Activated T-helper 17 cell treated with anti-CD3 and anti-CD28 coated beads, Interleukin-2, amount 50 U/mL, for 72 hours (primary cell): Measurements from ENCODE around the gene ITGA1. TPM values are rescaled to one million over a fixed set of nuclear protein-coding genes. Genes with fewer than 3 reads are reported as not detected.
"Not testable (repeated sequence)": the region's sequence is repeated elsewhere in the genome, so short reads cannot be mapped to it uniquely, and the experiment has no call there.

ENCODE experiments used
- ATAC-seq: fragments of 150-1000 bp; cut with Tn5 transposase; replicated peaks from 2 replicates; pipeline ENCODE4 v1.10.0; 2021; ENCODE audit warnings: mild to moderate bottlenecking, moderate library complexity
- H3K27ac Mint-ChIP-seq: one replicate; pipeline ENCODE4 v1.8.0; 2022; ENCODE audit warnings: mixed read lengths
- H3K27me3 Mint-ChIP-seq: one replicate; pipeline ENCODE4 v1.8.0; 2022; ENCODE audit warnings: mixed read lengths
- H3K36me3 Mint-ChIP-seq: one replicate; pipeline ENCODE4 v1.8.0; 2022; ENCODE audit warnings: low read depth, mild to moderate bottlenecking, mixed read lengths
- H3K4me1 Mint-ChIP-seq: one replicate; pipeline ENCODE4 v1.8.0; 2022; ENCODE audit warnings: mixed read lengths
- H3K4me3 Mint-ChIP-seq: one replicate; pipeline ENCODE4 v1.8.0; 2022; ENCODE audit warnings: mild to moderate bottlenecking, mixed read lengths
- H3K9me3 Mint-ChIP-seq: one replicate; pipeline ENCODE4 v1.8.0; 2022; ENCODE audit warnings: mixed read lengths
- total RNA-seq, 2 donors: library from RNA; stranded (reverse); gene quantifications; one replicate each; pipeline ENCODE4 v1.2.3, GENCODE V29; 2022

ITGA1 gene
- 10 to 100 TPM in 1 of 2 donors, 1 to 10 TPM in 1; 3.1 to 14.9 TPM for total RNA-seq

DNA sequence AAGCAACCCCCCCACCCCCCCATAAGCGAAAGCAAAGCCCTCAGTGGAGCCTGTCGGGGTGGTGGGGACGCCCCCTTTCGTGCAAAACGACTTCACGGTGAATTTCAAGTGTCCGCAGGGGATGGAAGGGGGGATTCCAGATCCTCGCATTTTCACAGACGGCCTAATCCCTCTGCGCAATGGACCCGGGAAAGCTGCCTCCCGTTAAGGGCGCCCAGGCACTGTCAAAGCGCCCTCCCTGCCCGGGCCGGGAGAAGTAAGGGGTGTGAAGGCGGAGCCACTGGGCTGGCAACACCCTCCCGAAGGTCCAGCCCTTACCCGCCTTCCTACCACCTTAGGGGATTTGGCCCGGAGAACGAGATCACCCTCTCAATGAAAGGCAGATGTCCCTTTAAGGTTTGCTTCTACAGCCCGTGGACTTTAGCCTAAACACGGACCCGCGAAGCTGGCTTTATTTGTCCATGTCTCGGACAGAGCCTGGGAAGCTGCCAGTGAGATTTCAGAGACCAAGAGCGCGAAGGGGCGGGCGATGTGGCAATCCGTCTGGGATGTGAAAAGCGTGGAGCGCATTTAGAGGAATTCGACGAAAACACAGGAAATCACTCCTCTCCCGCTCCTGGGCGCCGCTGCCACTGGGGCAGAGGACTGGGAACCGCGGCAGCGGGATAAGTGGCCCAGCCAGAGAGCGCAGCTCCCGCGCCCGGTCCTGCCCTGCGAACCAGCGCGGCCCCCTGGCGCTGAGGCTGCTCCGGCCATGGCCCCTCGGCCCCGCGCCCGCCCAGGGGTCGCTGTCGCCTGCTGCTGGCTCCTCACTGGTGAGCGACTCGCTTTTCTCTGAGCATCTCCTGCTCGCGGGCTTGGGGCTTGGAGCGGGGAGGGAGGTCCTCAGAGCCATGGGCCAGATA is at the start of gene ITGA1, which contains the start of gene PELO:
Gene ITGA1, plus strand, starts transcription at position 317 of the 905 bp plus-strand sequence. Its CDS starts 438 bp downstream, at position 755.
Gene PELO, plus strand, starts transcription at position 317 of the 905 bp plus-strand sequence. CDS start 12,479 bp downstream, outside the sequence.
- no peaks in the 10 kb centered on the region for H3K27me3 Mint-ChIP-seq
- peak; percentile 88 for ATAC-seq
- no peaks in the 10 kb centered on the region for H3K36me3 Mint-ChIP-seq
- peak within 1 kb of the TSS; percentile 87 for H3K4me3 Mint-ChIP-seq
- peaks cover 28% of the 10 kb centered on the region for H3K4me1 Mint-ChIP-seq
- no peaks in the 10 kb centered on the region for H3K9me3 Mint-ChIP-seq
- peak within 1 kb of the TSS; percentile 82 for H3K27ac Mint-ChIP-seq

DNA sequence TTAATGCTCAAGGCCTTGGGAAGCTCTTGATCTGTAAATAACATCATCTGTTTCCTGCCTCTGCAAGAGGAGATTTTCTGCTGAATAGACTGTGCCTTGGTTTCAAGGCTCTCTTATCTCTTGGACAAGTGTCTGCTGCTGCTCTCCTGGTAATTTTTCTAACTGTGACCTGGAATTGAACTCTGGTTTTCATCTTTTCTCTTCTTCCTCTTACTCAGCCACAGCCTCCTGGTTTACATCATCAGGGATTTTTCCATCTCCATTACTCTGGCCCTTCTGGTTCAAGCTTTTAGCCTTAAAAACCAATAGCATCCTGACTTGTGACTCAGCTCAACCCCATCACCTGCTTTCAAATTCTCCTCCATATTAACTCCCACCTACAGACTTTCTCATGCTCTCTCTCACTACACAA is 49.6 kb upstream of the ITGA1 start:
- no peak overlapping the region for H3K27ac Mint-ChIP-seq
- no peaks in the 10 kb centered on the region for H3K27me3 Mint-ChIP-seq
- H3K36me3 Mint-ChIP-seq: no peaks in the 10 kb centered on the region
- H3K4me3 Mint-ChIP-seq: no peak overlapping the region
- H3K9me3 Mint-ChIP-seq: no peaks in the 10 kb centered on the region
- H3K4me1 Mint-ChIP-seq: peaks cover 16% of the 10 kb centered on the region
- ATAC-seq: peak; percentile 93

DNA sequence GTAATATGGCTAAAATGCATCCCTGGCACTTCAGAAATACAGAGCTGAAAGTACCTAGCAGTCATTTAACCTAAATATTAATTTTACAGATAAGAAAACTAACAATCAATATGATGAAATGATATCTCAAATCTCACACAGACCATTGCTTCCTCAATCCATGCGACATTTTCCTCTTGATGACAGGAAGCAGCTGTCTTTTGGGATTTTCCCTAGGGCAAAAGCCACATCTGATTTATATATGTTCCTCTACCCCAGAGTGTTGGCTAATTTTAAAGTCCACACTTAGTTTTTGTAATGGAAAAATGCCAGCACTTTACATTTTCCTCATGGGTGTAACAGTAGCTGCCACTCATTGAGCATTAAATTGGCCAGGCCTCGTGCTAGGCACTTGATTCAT is 47.7 kb upstream of the ITGA1 start:
- Mint-ChIP-seq H3K27ac (no peak overlapping the region), H3K4me1 (peaks cover 32% of the 10 kb centered on the region), H3K4me3 (no peak overlapping the region), H3K27me3 (no peaks in the 10 kb centered on the region), H3K36me3 (no peaks in the 10 kb centered on the region), H3K9me3 (no peaks in the 10 kb centered on the region)
- ATAC-seq: no peak

DNA sequence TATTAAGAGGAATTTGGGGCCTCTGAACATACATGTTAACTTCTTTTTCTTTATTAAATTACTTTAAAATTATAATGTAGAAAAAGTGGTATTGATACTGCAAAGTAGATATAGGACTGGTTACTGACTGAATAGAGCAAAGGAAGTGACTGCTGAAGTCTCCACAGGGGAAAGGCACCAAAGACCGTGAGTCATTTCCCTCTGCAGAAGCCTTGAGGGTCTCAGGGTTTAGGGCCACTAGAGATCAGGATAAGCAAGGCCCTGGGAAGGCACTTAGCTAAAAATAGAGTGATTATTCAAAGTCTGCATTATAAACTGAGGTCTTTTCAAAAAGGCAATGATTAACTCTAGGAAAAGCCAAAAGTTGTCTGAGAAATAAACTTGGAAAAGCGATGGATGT is 44.7 kb upstream of the ITGA1 start:
- ATAC-seq: no peak
- no peaks in the 10 kb centered on the region for H3K36me3 Mint-ChIP-seq
- H3K4me3 Mint-ChIP-seq: peak overlapping the region; percentile 48
- H3K4me1 Mint-ChIP-seq: peaks cover 41% of the 10 kb centered on the region
- no peaks in the 10 kb centered on the region for H3K27me3 Mint-ChIP-seq
- H3K27ac Mint-ChIP-seq: peak overlapping the region; percentile 34
- H3K9me3 Mint-ChIP-seq: no peaks in the 10 kb centered on the region

DNA sequence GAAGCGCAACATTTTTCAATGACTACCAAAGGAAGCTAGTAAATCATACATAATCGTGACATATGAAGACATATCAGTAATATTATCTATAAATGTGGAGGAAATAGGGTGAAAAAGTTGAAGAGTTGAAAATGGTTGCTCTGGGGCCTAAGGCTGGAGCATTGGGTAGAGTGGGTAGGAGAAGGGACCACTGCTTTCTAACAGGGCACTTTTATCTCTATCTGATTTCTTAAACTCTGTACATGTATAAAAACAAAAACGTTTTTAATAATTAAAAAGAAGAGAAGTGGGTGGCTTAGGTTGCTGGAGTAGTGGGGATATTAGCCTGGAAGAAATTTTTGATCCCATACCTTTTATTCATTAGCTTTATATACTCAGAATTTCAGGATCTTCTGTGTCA is 44.2 kb upstream of the ITGA1 start:
- H3K4me3 Mint-ChIP-seq: peak overlapping the region; percentile 48
- no peaks in the 10 kb centered on the region for H3K27me3 Mint-ChIP-seq
- peaks cover 39% of the 10 kb centered on the region for H3K4me1 Mint-ChIP-seq
- H3K36me3 Mint-ChIP-seq: no peaks in the 10 kb centered on the region
- H3K9me3 Mint-ChIP-seq: no peaks in the 10 kb centered on the region
- ATAC-seq: peak; percentile 17
- H3K27ac Mint-ChIP-seq: peak overlapping the region; percentile 53

DNA sequence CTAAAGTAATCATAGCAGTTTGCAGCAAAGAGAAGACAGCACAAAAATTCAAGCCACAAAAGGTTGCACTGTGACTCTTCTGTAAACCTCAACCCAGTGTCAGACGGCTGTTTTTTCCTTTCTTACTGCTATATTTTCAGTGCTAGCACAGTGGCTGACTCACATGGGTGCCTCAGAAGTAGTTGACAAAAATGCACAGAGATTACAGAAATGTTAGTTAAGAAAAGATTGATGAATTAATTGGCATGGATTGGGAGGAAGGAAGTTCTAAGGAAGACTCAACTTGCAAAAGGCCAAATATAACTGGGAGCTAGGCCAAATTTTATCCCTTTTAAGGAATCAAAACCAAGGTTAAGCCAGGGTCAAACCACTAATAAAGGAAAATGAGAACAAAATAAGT is 43.7 kb upstream of the ITGA1 start:
- no peaks in the 10 kb centered on the region for H3K36me3 Mint-ChIP-seq
- H3K27me3 Mint-ChIP-seq: no peaks in the 10 kb centered on the region
- peak; percentile 95 for ATAC-seq
- peak overlapping the region; percentile 53 for H3K27ac Mint-ChIP-seq
- H3K4me3 Mint-ChIP-seq: peak overlapping the region; percentile 48
- no peaks in the 10 kb centered on the region for H3K9me3 Mint-ChIP-seq
- peaks cover 40% of the 10 kb centered on the region for H3K4me1 Mint-ChIP-seq

DNA sequence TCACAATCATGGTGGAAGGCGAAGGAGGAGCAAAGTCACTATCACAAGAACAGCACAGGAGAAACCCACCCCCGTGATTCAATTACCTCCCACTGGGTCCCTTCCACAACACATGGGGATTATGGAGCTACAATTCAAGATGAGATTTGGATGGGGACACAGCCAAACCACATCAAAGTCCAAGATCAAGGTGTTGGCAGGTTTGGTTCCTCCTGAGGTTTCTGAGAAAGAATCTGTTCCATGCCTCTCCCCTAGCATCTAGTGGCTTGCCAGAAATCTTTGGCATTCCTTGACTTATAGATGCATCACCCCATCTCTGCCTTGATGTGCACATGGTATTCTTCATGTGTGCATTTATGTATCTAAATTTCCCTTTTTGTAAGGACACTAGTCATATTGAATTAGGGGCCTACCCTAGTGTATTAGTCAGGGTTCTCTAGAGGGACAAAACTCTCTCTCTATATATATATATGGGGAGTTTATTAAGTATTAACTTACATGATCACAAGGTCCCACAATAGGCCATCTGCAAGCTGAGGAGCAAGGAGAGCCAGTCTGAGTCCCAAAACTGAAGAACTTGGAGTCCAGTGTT is 42.8 kb upstream of the ITGA1 start:
- peak; percentile 47 for ATAC-seq

DNA sequence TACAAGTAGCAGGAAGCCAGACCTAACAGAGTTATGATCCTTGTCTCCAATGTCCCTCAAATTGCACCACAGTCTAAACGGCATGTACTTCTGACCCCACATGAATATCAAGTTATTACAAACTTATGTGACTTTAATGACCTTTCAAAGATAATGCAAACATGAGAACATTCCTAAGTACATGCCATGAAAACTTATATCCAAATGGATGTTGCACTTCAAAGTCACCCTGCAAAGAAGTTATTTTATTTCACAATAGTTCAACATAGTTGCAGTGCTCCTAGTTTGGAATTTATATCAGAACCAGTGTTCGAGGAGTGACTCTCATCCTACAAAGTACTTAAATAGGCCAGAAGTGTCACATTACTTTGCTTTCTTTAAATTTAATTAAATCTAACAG is 41.2 kb upstream of the ITGA1 start:
- Mint-ChIP-seq H3K36me3 (no peaks in the 10 kb centered on the region), H3K9me3 (no peaks in the 10 kb centered on the region), H3K4me1 (peaks cover 35% of the 10 kb centered on the region), H3K27me3 (no peaks in the 10 kb centered on the region), H3K27ac (no peak overlapping the region), H3K4me3 (no peak overlapping the region)
- no peak for ATAC-seq

More for the DNA sequence above, 42.8 kb upstream of the ITGA1 start:
- not testable (repeated sequence) for H3K4me3 Mint-ChIP-seq, H3K9me3 Mint-ChIP-seq, H3K27me3 Mint-ChIP-seq, H3K36me3 Mint-ChIP-seq, H3K27ac Mint-ChIP-seq
- H3K4me1 Mint-ChIP-seq: peaks cover 35% of the 10 kb centered on the region

DNA sequence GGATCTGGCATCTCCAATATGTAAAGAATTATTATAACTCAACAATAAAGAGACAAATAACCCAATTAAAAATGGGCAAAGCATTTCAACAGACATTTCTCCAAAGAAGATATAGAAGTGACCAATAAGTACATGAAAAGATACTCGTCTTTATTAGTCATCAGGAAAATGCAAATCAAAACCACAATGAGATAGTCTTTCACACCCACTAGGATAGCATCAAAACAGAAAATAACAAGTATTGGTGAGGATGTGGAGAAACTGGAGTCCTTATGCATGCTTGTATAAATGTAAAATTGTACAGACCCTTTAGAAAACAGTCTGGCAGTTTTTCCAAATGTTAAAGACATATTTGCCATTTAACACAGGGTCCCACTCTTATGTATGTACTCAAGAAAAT is 39.1 kb upstream of the ITGA1 start:
- no peaks in the 10 kb centered on the region for H3K27me3 Mint-ChIP-seq
- H3K27ac Mint-ChIP-seq: peak overlapping the region; percentile 48
- no peaks in the 10 kb centered on the region for H3K9me3 Mint-ChIP-seq
- H3K4me3 Mint-ChIP-seq: peak overlapping the region; percentile 5
- peak; percentile 42 for ATAC-seq
- no peaks in the 10 kb centered on the region for H3K36me3 Mint-ChIP-seq
- peaks cover 28% of the 10 kb centered on the region for H3K4me1 Mint-ChIP-seq

DNA sequence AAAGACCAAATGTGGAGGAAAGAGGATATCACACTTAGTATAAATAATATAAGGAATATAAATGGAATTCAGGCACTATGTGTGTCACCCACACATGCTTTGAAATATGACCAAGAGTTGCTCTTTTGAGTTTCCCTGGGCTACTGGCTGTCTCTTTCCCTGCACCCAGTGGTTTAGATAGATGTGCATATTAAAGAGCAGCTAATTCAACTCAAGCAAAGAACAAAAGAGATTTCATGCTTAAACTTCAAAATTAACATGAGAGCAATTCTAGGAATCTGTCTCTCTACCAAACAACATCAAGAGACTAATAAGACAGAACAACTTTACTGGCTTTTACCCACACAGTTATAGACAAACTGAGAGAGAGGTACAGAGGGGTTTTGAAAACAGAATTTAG is 38.0 kb upstream of the ITGA1 start:
- Mint-ChIP-seq H3K27ac (no peak overlapping the region), H3K36me3 (no peaks in the 10 kb centered on the region), H3K27me3 (no peaks in the 10 kb centered on the region), H3K4me1 (peaks cover 20% of the 10 kb centered on the region), H3K4me3 (no peak overlapping the region), H3K9me3 (no peaks in the 10 kb centered on the region)
- no peak for ATAC-seq

DNA sequence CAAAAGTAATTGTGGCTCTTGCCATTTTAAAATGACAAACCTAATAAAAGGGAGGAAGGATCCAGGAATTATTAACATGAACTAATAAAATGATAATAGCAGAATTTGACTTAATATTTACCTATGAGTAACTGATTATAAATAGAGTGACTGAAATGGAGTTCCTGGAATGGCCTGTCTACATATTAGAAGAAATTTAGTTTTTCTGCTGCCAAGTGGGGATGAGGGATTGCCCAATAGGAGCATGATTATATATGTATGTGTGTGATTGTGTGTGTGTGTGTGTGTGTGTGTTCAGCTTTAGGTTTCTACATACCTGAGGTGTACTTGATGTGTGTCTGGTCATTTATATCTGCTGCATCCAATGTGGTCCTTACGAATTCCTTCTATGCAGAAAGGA is 36.6 kb upstream of the ITGA1 start:
- Mint-ChIP-seq H3K4me1 (peaks cover 5% of the 10 kb centered on the region), H3K27me3 (no peaks in the 10 kb centered on the region), H3K4me3 (no peak overlapping the region), H3K36me3 (no peaks in the 10 kb centered on the region), H3K9me3 (no peaks in the 10 kb centered on the region), H3K27ac (no peak overlapping the region)
- no peak for ATAC-seq

DNA sequence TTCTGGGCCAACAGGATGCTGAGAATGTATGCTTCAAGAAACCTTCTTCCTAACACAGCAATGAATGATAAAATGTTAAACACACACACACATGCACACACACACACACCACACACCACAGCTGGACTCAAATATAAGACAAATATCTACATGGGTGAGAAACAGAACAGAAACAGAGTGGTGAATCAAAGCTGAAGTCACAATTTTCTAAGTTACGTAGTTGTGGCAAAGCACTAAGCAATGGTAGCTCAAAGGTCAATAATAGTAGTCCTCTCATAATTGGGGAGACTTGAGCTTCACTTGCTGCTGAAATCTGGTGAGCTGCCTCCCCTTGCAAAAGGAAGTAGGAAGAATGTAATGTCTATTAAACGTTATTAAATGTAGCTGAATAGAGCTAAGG is 33.7 kb upstream of the ITGA1 start:
- H3K9me3 Mint-ChIP-seq: no peaks in the 10 kb centered on the region
- ATAC-seq: peak; percentile 43
- H3K27ac Mint-ChIP-seq: no peak overlapping the region
- no peaks in the 10 kb centered on the region for H3K36me3 Mint-ChIP-seq
- H3K27me3 Mint-ChIP-seq: no peaks in the 10 kb centered on the region
- H3K4me3 Mint-ChIP-seq: no peak overlapping the region
- H3K4me1 Mint-ChIP-seq: no peaks in the 10 kb centered on the region

DNA sequence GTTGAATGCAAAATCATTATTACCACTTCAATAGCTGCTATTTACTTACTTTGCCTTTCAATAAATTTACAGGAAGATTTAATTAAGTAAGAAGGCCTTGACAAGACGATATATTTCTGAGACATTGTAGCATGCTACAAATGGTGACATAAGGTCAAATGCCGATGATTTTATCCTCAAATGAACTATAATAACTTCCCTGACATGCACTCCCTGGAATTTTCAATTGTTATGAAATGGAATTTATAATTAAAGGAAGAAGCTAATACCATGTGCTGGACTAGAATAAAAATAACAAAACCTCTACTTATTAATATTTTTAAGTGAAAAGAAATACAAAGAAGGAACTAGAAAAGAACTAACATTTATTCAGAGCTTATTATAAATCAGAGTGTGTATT is 30.2 kb upstream of the ITGA1 start:
- Mint-ChIP-seq H3K4me1 (no peaks in the 10 kb centered on the region), H3K4me3 (no peak overlapping the region), H3K27ac (no peak overlapping the region), H3K9me3 (no peaks in the 10 kb centered on the region), H3K36me3 (no peaks in the 10 kb centered on the region), H3K27me3 (no peaks in the 10 kb centered on the region)
- ATAC-seq: no peak

DNA sequence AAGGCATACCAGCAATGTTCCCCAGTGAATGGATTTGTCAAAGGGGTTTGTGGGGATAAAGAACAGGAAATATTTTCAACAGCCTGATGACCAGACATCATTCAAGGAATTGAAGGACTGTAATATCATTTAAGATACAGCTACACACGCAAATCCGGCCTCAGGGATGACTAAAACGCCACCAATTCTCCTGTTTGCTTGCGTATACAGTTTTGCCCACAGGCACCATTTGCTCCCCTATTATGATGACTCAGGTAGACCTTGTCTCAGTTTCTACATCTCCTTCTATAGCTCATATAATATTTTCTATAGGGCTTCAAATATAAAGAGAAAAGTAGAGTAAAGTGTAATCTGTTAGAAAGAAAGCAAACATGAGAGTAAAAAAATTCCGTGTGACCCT is 29.7 kb upstream of the ITGA1 start:
- H3K4me1 Mint-ChIP-seq: no peaks in the 10 kb centered on the region
- peak; percentile 42 for ATAC-seq
- no peaks in the 10 kb centered on the region for H3K9me3 Mint-ChIP-seq
- H3K36me3 Mint-ChIP-seq: no peaks in the 10 kb centered on the region
- H3K27me3 Mint-ChIP-seq: no peaks in the 10 kb centered on the region
- H3K27ac Mint-ChIP-seq: no peak overlapping the region
- H3K4me3 Mint-ChIP-seq: no peak overlapping the region

DNA sequence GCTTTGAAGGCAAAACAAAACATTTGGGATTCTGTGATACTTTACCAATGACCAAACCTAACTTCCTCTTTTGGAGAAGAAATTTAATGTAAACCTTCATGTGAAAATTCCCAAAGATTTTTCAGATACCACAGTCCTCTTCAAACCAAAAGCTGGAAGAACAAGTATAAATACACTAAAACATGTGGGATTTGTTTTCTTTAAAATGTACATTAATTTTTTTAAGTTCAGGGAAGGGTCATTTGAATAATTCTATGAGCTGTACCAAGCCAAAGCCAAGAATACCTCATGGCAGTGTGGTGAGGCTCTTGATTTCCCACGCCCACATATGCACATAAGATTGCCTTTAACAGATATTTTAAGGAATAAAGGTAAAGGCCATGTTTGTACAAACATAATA is 28.4 kb upstream of the ITGA1 start:
- Mint-ChIP-seq H3K36me3 (no peaks in the 10 kb centered on the region), H3K4me1 (peaks cover 4% of the 10 kb centered on the region), H3K9me3 (no peaks in the 10 kb centered on the region), H3K27ac (no peak overlapping the region), H3K4me3 (no peak overlapping the region), H3K27me3 (no peaks in the 10 kb centered on the region)
- no peak for ATAC-seq
